GM10266 (cell line): ENCODE results near the gene ATP10B.
"Not testable (repeated sequence)": the region's sequence is repeated elsewhere in the genome, so short reads cannot be mapped to it uniquely, and the experiment has no call there.

Source experiments
- DNase-seq: peaks from one replicate; pipeline ENCODE4 v3.0.0; 2012; ENCODE audit errors: extremely low spot score
- TF ChIP-seq, protein P1 (sequence below): IDR thresholded peaks from 2 replicates; pipeline ENCODE4 v1.5.1; 2012; ENCODE audit warnings: mild to moderate bottlenecking, low read depth; ENCODE audit not compliant: control insufficient read depth, insufficient read depth; ENCODE audit errors: missing control alignments

Gene ATP10B, protein sequence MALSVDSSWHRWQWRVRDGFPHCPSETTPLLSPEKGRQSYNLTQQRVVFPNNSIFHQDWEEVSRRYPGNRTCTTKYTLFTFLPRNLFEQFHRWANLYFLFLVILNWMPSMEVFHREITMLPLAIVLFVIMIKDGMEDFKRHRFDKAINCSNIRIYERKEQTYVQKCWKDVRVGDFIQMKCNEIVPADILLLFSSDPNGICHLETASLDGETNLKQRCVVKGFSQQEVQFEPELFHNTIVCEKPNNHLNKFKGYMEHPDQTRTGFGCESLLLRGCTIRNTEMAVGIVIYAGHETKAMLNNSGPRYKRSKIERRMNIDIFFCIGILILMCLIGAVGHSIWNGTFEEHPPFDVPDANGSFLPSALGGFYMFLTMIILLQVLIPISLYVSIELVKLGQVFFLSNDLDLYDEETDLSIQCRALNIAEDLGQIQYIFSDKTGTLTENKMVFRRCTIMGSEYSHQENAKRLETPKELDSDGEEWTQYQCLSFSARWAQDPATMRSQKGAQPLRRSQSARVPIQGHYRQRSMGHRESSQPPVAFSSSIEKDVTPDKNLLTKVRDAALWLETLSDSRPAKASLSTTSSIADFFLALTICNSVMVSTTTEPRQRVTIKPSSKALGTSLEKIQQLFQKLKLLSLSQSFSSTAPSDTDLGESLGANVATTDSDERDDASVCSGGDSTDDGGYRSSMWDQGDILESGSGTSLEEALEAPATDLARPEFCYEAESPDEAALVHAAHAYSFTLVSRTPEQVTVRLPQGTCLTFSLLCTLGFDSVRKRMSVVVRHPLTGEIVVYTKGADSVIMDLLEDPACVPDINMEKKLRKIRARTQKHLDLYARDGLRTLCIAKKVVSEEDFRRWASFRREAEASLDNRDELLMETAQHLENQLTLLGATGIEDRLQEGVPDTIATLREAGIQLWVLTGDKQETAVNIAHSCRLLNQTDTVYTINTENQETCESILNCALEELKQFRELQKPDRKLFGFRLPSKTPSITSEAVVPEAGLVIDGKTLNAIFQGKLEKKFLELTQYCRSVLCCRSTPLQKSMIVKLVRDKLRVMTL (N-terminal part only)

DNA sequence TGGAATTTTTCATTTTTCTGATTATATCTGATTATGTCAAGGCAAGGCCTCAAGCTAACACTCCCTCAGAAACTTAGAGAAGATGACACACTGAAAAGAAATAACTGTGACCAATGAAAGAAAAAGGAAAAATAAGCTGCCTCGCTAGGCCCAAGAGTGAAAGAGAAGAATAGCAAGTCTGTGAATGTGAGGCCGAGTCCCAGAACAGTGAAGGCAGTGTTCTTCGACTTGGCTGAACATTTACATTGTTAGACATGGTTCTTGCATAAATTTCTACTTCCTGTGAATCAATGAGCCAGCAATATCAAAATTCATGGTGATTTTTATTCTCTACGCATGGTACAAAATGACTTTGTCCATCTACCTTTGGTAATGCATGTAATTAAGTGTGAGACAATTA is at the start of gene ATP10B:
ATP10B (minus strand) TSS at position 163 of the 400 bp plus-strand sequence. CDS start 164,137 bp downstream, outside the sequence.
- TF ChIP-seq, protein P1, sequence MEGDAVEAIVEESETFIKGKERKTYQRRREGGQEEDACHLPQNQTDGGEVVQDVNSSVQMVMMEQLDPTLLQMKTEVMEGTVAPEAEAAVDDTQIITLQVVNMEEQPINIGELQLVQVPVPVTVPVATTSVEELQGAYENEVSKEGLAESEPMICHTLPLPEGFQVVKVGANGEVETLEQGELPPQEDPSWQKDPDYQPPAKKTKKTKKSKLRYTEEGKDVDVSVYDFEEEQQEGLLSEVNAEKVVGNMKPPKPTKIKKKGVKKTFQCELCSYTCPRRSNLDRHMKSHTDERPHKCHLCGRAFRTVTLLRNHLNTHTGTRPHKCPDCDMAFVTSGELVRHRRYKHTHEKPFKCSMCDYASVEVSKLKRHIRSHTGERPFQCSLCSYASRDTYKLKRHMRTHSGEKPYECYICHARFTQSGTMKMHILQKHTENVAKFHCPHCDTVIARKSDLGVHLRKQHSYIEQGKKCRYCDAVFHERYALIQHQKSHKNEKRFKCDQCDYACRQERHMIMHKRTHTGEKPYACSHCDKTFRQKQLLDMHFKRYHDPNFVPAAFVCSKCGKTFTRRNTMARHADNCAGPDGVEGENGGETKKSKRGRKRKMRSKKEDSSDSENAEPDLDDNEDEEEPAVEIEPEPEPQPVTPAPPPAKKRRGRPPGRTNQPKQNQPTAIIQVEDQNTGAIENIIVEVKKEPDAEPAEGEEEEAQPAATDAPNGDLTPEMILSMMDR = no peak
- DNase-seq = no peak

DNA sequence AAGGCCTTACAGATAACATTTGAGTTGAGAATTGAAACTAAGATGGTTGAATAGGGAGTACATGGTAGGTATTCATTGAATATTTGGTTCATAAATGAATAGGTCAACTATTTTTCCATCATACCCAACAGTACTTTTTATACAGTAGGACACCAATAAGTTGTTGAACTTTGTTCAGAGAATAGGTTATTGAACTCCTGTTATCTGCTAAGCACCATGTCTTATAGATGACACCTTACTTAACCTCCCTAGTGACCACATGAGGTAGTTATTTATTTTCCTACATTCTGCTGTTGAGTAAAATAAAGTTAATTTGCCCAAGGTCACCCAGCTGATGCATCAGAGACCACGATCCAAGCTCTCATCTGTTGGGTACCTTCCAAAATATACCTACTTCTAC is 49.6 kb upstream of the ATP10B start:
- TF ChIP-seq, protein P1 = no peak
- DNase-seq = no peak

DNA sequence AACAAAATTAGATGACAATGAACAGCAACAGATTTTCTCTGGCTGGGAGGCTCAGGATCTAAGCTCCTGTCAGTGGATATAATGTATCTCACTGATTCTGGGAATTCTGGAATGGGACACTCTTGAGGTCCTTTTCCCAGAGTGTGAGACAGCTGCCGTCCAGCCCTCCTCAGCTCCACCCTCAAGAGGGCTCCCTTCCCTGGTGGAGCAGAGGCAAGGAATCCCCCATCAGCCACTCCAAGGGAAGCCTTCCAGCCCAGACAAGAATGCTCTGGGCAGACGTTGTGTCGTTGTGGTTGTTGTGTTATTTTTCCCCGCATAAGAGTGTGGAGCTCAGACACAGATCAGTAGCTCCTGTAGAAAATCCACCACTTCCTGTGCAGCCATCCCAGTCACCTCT is 47.7 kb upstream of the ATP10B start:
- TF ChIP-seq, protein P1 = no peak
- no peak for DNase-seq

DNA sequence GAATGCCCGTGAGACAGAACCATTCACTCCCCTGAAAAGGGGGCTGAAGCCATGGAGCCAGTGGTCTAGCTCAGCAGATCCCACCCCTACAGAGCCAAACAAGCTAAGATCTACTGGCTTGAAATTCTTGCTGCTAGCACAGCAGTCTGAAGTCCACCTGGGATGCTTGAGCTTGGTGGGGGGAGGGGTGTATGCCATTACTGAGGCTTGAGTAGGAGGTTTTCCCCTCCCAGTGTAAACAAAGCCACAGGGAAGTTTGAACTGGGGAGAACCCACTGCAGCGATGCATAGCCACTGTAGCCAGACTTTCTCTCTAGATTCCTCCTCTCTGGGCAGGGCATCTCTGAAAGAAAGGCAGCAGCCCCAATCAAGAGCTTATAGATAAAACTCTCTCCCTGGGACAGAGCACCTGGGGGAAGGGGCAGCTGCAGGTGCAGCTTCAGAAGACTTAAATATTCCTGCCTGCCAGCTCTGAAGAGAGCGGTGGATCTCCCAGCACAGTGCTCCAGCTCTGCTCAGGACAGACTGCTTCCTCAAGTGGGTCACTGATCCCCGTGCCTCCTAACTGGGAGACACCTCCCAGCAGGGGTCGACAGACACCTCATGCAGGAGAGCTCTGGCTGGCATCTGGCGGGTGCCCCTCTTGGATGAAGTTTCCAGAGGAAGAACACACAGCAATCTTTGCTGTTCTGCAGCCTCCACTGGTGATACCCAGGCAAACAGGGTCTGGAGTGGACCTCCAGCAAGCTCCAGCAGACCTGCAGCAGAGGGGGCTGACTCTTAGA is 41.4 kb upstream of the ATP10B start:
- not testable (repeated sequence) for DNase-seq

DNA sequence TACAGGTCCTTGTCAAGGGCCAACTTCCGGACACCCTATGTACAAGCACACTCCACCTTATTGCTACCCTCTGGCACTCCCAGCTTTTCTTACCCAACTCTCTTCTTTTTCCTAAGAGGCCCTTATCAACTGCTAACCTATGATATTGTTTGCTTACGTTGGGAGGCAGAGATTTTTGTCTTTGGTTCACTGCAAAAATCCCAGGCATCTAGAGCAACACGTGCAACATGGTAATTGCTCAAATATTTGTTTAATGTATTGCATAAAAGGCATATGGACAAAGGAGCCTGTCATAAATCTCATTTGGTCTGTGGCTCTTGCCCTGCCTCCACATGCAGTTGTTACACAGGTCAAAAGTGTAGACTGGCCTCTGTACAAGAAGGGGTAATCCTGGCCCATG is 35.8 kb upstream of the ATP10B start:
- DNase-seq = no peak
- TF ChIP-seq, protein P1 = no peak

DNA sequence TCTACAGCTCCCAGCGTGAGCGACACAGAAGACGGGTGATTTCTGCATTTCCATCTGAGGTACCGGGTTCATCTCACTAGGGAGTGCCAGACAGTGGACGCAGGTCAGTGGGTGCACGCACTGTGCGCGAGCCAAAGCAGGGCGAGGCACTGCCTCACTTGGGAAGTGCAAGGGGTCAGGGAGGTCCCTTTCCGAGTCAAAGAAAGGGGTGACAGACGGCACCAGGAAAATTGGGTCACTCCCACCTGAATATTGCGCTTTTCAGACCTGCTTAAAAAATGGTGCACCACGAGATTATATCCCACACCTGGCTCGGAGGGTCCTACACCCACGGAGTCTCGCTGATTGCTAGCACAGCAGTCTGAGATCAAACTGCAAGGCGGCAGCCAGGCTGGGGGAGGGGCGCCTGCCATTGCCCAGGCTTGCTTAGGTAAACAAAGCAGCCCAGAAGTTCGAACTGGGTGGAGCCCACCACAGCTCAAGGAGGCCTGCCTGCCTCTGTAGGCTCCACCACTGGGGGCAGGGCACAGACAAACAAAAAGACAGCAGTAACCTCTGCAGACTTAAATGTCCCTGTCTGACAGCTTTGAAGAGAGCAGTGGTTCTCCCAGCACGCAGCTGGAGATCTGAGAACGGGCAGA is 21.7 kb upstream of the ATP10B start:
- DNase-seq = not testable (repeated sequence)

DNA sequence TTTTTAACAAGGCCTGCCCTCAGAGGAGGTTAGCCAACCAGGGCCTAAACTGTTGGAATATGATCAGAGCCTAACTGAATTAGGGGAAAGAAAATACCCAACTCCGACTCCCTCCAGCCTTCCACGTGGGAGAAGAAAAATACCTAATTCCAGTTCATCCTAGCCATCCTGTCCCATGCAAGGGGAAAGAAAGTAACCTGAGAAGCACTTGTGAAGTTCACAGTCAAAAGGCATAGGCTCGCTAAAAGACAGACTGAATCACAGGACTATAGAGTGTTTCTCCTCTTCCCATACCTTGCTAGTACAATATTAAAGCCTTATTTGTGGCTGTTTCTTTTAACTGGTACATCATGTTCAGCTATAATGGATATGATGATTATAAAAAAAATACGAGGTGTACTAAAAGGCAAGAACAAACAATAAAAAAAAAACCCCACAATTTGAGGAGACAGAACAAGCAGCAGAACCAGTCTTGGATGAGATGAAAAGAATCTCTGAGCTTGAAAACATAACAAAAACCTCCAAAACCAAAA is 18.0 kb upstream of the ATP10B start:
- TF ChIP-seq, protein P1 = no peak
- DNase-seq = no peak
